IMR-90 (cell line): Measurements from ENCODE around the gene TMEM135. TPM values are rescaled to one million over a fixed set of nuclear protein-coding genes. Genes with fewer than 3 reads are reported as not detected.

ENCODE experiments used
- ATAC-seq: fragments of 200-7000 bp; cut with Tn5 transposase; 2 replicates; pipeline ENCODE4 v1.9.1; 2020; ENCODE audit warnings: low read depth, mild to moderate bottlenecking, moderate library complexity
- BruUV-seq: library from RNA; stranded (reverse); fragments of 400-500 nt; replicated peaks from 2 replicates; lab custom pipeline; 2021; lab: Mats Ljungman, UMichigan
- CTCF ChIA-PET: fragments of 300-600 bp; formaldehyde crosslinking; extraction: SDS; loops from one replicate; lab custom pipeline; 2021; ENCODE audit warnings: antibody characterized with exemption; lab: Yijun Ruan, JAX
- POLR2A ChIA-PET: fragments of 300-600 bp; sonication (Branson Sonifier 250); formaldehyde crosslinking; loops from one replicate; lab custom pipeline; 2022; ENCODE audit warnings: antibody characterized with exemption; ENCODE audit not compliant: unreplicated experiment; lab: Charles Lee
- DNase-seq: peaks from one replicate; pipeline ENCODE4 v3.0.0; 2013
- H2AFZ ChIP-seq: replicated peaks from 2 replicates; pipeline ENCODE3; 2013; ENCODE audit warnings: low read length, mild to moderate bottlenecking; ENCODE audit not compliant: poor library complexity
- H2AK5ac ChIP-seq: 2 replicates; pipeline ENCODE4 v1.6.1; 2013; ENCODE audit warnings: low read depth, low read length, inconsistent platforms
- H2AK9ac ChIP-seq: replicated peaks from 2 replicates; pipeline ENCODE3; 2013; ENCODE audit warnings: mild to moderate bottlenecking, low read depth, low read length, moderate library complexity; ENCODE audit not compliant: poor library complexity
- H2BK120ac ChIP-seq: 2 replicates; pipeline ENCODE4 v1.6.1; 2013; ENCODE audit warnings: low read depth, low read length, inconsistent platforms
- H2BK15ac ChIP-seq: 3 replicates; pipeline ENCODE4 v1.6.1; 2013; ENCODE audit warnings: low read depth, low read length, inconsistent platforms
- H2BK20ac ChIP-seq: 2 replicates; pipeline ENCODE4 v1.6.1; 2013; ENCODE audit warnings: low read depth, mild to moderate bottlenecking, inconsistent platforms, low read length, moderate library complexity
- H2BK5ac ChIP-seq: 2 replicates; pipeline ENCODE4 v1.6.1; 2013; ENCODE audit warnings: mild to moderate bottlenecking, low read depth, low read length, inconsistent platforms; ENCODE audit not compliant: poor library complexity, severe bottlenecking
- H3K14ac ChIP-seq: replicated peaks from 2 replicates; pipeline ENCODE4 v1.6.1; 2013; ENCODE audit warnings: low read depth, low read length, inconsistent platforms
- H3K18ac ChIP-seq: 2 replicates; pipeline ENCODE4 v1.6.1; 2013; ENCODE audit warnings: low read depth, low read length, control low read depth
- H3K23ac ChIP-seq: 2 replicates; pipeline ENCODE4 v1.6.1; 2013; ENCODE audit warnings: low read depth, low read length, inconsistent platforms
- H3K27ac ChIP-seq: 2 replicates; pipeline ENCODE4 v1.5.1; 2013; ENCODE audit warnings: mild to moderate bottlenecking, control low read depth, low read length; ENCODE audit not compliant: insufficient read depth
- H3K27me3 ChIP-seq: 2 replicates; pipeline ENCODE4 v1.6.1; 2013; ENCODE audit warnings: low read length; ENCODE audit not compliant: control insufficient read depth, insufficient read depth
- H3K36me3 ChIP-seq: 2 replicates; pipeline ENCODE4 v1.6.1; 2013; ENCODE audit warnings: low read length, mixed read lengths; ENCODE audit not compliant: control insufficient read depth, insufficient read depth
- H3K4ac ChIP-seq: 2 replicates; pipeline ENCODE4 v1.6.1; 2013; ENCODE audit warnings: low read depth, low read length, inconsistent platforms
- H3K4me1 ChIP-seq: 2 replicates; pipeline ENCODE4 v1.6.1; 2013; ENCODE audit warnings: low read length, mixed read lengths; ENCODE audit not compliant: control insufficient read depth, insufficient read depth
- H3K4me2 ChIP-seq: 2 replicates; pipeline ENCODE4 v1.6.1; 2013; ENCODE audit warnings: low read depth, mild to moderate bottlenecking, control low read depth, low read length, moderate library complexity
- H3K4me3 ChIP-seq: 2 replicates; pipeline ENCODE4 v1.5.1; 2013; ENCODE audit warnings: low read depth, mild to moderate bottlenecking, control low read depth, low read length, moderate library complexity; ENCODE audit not compliant: insufficient read depth
- H3K56ac ChIP-seq: 2 replicates; pipeline ENCODE4 v1.6.1; 2013; ENCODE audit warnings: low read length, inconsistent platforms; ENCODE audit not compliant: insufficient read depth; ENCODE audit errors: extremely low read depth
- H3K79me1 ChIP-seq, 2 experiments: 2 replicates each; pipeline ENCODE4 v1.6.1; 2013; ENCODE audit warnings: low read length in 2 of 2, inconsistent platforms in 1 of 2, low read depth in 1 of 2
- H3K9ac ChIP-seq: 2 replicates; pipeline ENCODE4 v1.6.1; 2013; ENCODE audit warnings: low read depth, low read length, control low read depth
- H3K9me1 ChIP-seq: 2 replicates; pipeline ENCODE4 v1.6.1; 2013; ENCODE audit warnings: low read length, inconsistent platforms; ENCODE audit not compliant: insufficient read depth
- H3K9me3 ChIP-seq: 2 replicates; pipeline ENCODE4 v1.6.1; 2013; ENCODE audit warnings: low read length; ENCODE audit not compliant: control insufficient read depth, insufficient read depth
- H4K20me1 ChIP-seq: 2 replicates; pipeline ENCODE4 v1.6.1; 2013; ENCODE audit warnings: low read length, inconsistent platforms; ENCODE audit not compliant: insufficient read depth
- H4K5ac ChIP-seq: 2 replicates; pipeline ENCODE4 v1.6.1; 2013; ENCODE audit warnings: mild to moderate bottlenecking, low read depth, low read length, control low read depth
- H4K8ac ChIP-seq, 2 experiments: 2 replicates each; pipeline ENCODE4 v1.6.1; 2013; ENCODE audit warnings: low read depth in 2 of 2, low read length in 2 of 2, control low read depth in 1 of 2, inconsistent platforms in 1 of 2
- H4K91ac ChIP-seq: 2 replicates; pipeline ENCODE4 v1.6.1; 2013; ENCODE audit warnings: low read depth, low read length, inconsistent platforms; ENCODE audit not compliant: insufficient read depth
- FOS ChIP-seq: fragments of 150-350 bp; IDR thresholded peaks from 2 replicates; pipeline ENCODE4 v1.6.1; 2016; ENCODE audit warnings: low read depth, low read length
- MAFK ChIP-seq: IDR thresholded peaks from 2 replicates; pipeline ENCODE4 v1.6.1; 2012; ENCODE audit warnings: low read depth, low read length, improper control_type of control experiment
- MXI1 ChIP-seq: IDR thresholded peaks from 2 replicates; pipeline ENCODE4 v1.6.1; 2012; ENCODE audit warnings: low read depth, mild to moderate bottlenecking, low read length, moderate library complexity, borderline replicate concordance
- RAD21 ChIP-seq: IDR thresholded peaks from 2 replicates; pipeline ENCODE4 v1.6.1; 2012; ENCODE audit warnings: low read length, improper control_type of control experiment
- SMC3 ChIP-seq: fragments of 150-350 bp; IDR thresholded peaks from 2 replicates; pipeline ENCODE4 v1.6.1; 2016; ENCODE audit warnings: low read depth, mild to moderate bottlenecking, antibody characterized with exemption, low read length, moderate library complexity
- WGBS, 2 experiments: methylation state at CpG; one replicate each; pipeline versions ENCODE4 v1.1.5 to v1.1.7; 2013; ENCODE audit warnings: missing lambda C conversion rate in 2 of 2; ENCODE audit not compliant: insufficient read length in 1 of 2; ENCODE audit errors: extremely low coverage in 2 of 2; 5-methylcytosine and 5-hydroxymethylcytosine counted together
- dilution Hi-C: fragments of 300-500 bp; cut with HindIII; formaldehyde crosslinking; loops from one replicate; pipeline ENCODE4 v1.14.3; 2018; ENCODE audit warnings: low sequenced_read_pairs; ENCODE audit not compliant: unreplicated experiment
- in situ Hi-C: fragments of 300-500 bp; cut with MboI; formaldehyde crosslinking; loops from 3 replicates; pipeline ENCODE4 v1.14.3; 2019; ENCODE audit warnings: low sequenced_read_pairs, inconsistent platforms, mixed read lengths
- intact Hi-C: fragments of 100-400 bp; cut with micrococcal nuclease; formaldehyde crosslinking; loops from 2 replicates; pipeline ENCODE4 v1.10.0; 2022
- polyA plus RNA-seq, 3 experiments: library from polyadenylated mRNA; depleted of rRNA; stranded (reverse); fragments of >200 nt; gene quantifications; 2 replicates each; pipeline ENCODE4 v1.2.3, GENCODE V29; 2012; ENCODE audit warnings: low replicate concordance in 1 of 3
- total RNA-seq: library from RNA; depleted of rRNA; stranded (reverse); fragments of >200 nt; gene quantifications from 2 replicates; pipeline ENCODE4 v1.2.3, GENCODE V29; 2012

The TMEM135 gene
- total and polyA plus RNA-seq, 2 of the 4 experiments (the other 2 are of a cell fraction), result 3.9 to 5.9 TPM

- no peak overlapping the region for H2AFZ ChIP-seq
- H3K4ac ChIP-seq, result no peak overlapping the region
- no peak for ATAC-seq
- H2AK9ac ChIP-seq, result no peak overlapping the region
- H2BK120ac ChIP-seq, result no peak overlapping the region
- H3K9me3 ChIP-seq, result no peaks in the 10 kb centered on the region
- POLR2A ChIA-PET, result no interaction called here
- no peaks in the 10 kb centered on the region for H3K36me3 ChIP-seq
- no peak overlapping the region for H3K9ac ChIP-seq
- TF ChIP-seq MXI1 (no peak), MAFK (no peak), RAD21 (no peak), SMC3 (no peak), FOS (no peak)
- no peak overlapping the region for H3K23ac ChIP-seq
- H3K56ac ChIP-seq, result no peak overlapping the region
- no peaks in the 10 kb centered on the region for H3K4me1 ChIP-seq
- H4K20me1 ChIP-seq, result no peaks in the 10 kb centered on the region
- CTCF ChIA-PET, result interaction anchor here (1.2 kb wide), 1 partner anchor 14 kb away, joined by 3 read pairs; no protein-coding TSS in a partner anchor
- DNase-seq, result no peak
- H4K91ac ChIP-seq, result no peak overlapping the region
- dilution Hi-C loops (no loop called here), intact Hi-C loops (no loop called here), in situ Hi-C loops (no loop called here)
- peaks cover 4 to 13% of the 10 kb centered on the region in 2 experiments; a peak in 3 of 4 replicates for H3K79me1 ChIP-seq
- no peak overlapping the region for H3K4me3 ChIP-seq
- H3K4me2 ChIP-seq, result no peak overlapping the region
- no peaks in the 10 kb centered on the region for H3K9me1 ChIP-seq
- H3K27ac ChIP-seq, result no peak overlapping the region
- BruUV-seq, result no TSS peak
- no peak overlapping the region for H4K8ac ChIP-seq
- WGBS, 2 experiments, result no CpG with 5 or more reads among the region's 1 CpG
- H2AK5ac ChIP-seq, result no peak overlapping the region
- H2BK20ac ChIP-seq, result no peak overlapping the region
- no peak overlapping the region for H4K5ac ChIP-seq
- no peak overlapping the region for H2BK5ac ChIP-seq
- no peak overlapping the region for H2BK15ac ChIP-seq
- H3K18ac ChIP-seq, result no peak overlapping the region
- no peaks in the 10 kb centered on the region for H3K27me3 ChIP-seq
- H3K14ac ChIP-seq, result no peak overlapping the region
Observed at GRCh38 chr11:87134524-87135106, 96.9 kb downstream of the TMEM135 start.
